Femur (tissue), 1 donor: ENCODE data around the gene EIF3A.
"Not testable (repeated sequence)": the region's sequence is repeated elsewhere in the genome, so short reads cannot be mapped to it uniquely, and the experiment has no call there.

Source experiments
- DNase-seq: peaks from one replicate; pipeline ENCODE4 v3.0.0-alpha.2; 2017

The EIF3A gene

GRCh38 chr10:119042169-119042568 is 38.4 kb downstream of the EIF3A start:
- no peak for DNase-seq

GRCh38 chr10:119041326-119041725 is 39.3 kb downstream of the EIF3A start:
- DNase-seq, result no peak

- DNase-seq, result no peak
Measured at GRCh38 chr10:119039161-119039560, 41.5 kb downstream of the EIF3A start.

GRCh38 chr10:119031496-119032059 is 49.0 kb downstream of the EIF3A start:
- no peak for DNase-seq

- peak; percentile 45 for DNase-seq
Measured at GRCh38 chr10:119030421-119031250, 50.0 kb downstream of the EIF3A start.

GRCh38 chr10:119029613-119030420 is 50.8 kb downstream of the EIF3A start, which contains the start of gene NANOS1:
TSS of gene NANOS1 (plus strand) at chr10:119029714. CDS start at chr10:119029802, 88 bp downstream.
- DNase-seq, result peak; percentile 40

GRCh38 chr10:119028900-119029612 is 51.6 kb downstream of the EIF3A start:
- peak; percentile 93 for DNase-seq

GRCh38 chr10:119028445-119028899 is 52.1 kb downstream of the EIF3A start:
- not testable (repeated sequence) for DNase-seq

GRCh38 chr10:119026301-119027110 is 54.1 kb downstream of the EIF3A start:
- DNase-seq, result peak; percentile 39

- DNase-seq, result peak; percentile 28
Measured at GRCh38 chr10:119025776-119026175, 54.8 kb downstream of the EIF3A start.

- peak; percentile 61 for DNase-seq
Measured at GRCh38 chr10:119025336-119025735, 55.3 kb downstream of the EIF3A start.

- no peak for DNase-seq
Measured at GRCh38 chr10:119024882-119025281, 55.7 kb downstream of the EIF3A start.

GRCh38 chr10:119023553-119023868 is 57.1 kb downstream of the EIF3A start:
- DNase-seq, result no peak

- DNase-seq, result no peak
Measured at GRCh38 chr10:119022846-119023552, 57.6 kb downstream of the EIF3A start.

GRCh38 chr10:119020627-119020946 is 60.0 kb downstream of the EIF3A start:
- no peak for DNase-seq

- no peak for DNase-seq
Measured at GRCh38 chr10:119007211-119007574, 73.4 kb downstream of the EIF3A start.

- DNase-seq, result no peak
Measured at GRCh38 chr10:119006451-119007210, 74.0 kb downstream of the EIF3A start.

- DNase-seq, result no peak
Measured at GRCh38 chr10:119005362-119006043, 75.1 kb downstream of the EIF3A start.

GRCh38 chr10:119003572-119004289 is 76.9 kb downstream of the EIF3A start:
- DNase-seq, result no peak
